RPMI7951 (cell line): Measurements from ENCODE around the gene EIF2S3. TPM values are rescaled to one million over a fixed set of nuclear protein-coding genes. Genes with fewer than 3 reads are reported as not detected.
"Not testable (repeated sequence)": the region's sequence is repeated elsewhere in the genome, so short reads cannot be mapped to it uniquely, and the experiment has no call there.

Experiments
- DNase-seq: peaks from one replicate; pipeline ENCODE4 v3.0.0-alpha.2; 2012; ENCODE audit warnings: low read depth
- total RNA-seq: library from RNA; depleted of rRNA; stranded (reverse); fragments of >200 nt; shearing (Covaris generic); gene quantifications from 2 replicates; pipeline ENCODE4 v1.2.3, GENCODE V29; 2014

EIF2S3 gene
- total RNA-seq, 1 experiment from 2014 or later: 207 TPM

DNA sequence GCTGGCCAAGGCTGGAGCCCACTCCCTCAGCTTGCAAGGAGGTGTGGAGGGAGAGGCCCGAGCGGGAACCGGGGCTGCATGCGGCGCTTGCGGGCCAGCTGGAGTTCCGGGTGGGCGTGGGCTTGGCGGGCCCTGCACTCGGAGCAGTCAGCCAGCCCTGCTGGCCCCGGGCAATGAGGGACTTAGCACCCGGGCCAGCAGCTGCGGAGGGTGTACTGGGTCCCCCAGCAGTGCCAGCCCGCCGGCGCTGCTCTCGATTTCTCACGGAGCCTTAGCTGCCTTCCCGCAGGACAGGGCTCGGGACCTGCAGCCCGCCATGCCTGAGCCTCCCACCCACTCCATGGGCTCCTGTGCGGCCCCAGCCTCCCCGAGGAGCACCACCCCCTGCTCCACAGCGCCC, 5.1 kb upstream of the EIF2S3 start:
- not testable (repeated sequence) for DNase-seq

DNA sequence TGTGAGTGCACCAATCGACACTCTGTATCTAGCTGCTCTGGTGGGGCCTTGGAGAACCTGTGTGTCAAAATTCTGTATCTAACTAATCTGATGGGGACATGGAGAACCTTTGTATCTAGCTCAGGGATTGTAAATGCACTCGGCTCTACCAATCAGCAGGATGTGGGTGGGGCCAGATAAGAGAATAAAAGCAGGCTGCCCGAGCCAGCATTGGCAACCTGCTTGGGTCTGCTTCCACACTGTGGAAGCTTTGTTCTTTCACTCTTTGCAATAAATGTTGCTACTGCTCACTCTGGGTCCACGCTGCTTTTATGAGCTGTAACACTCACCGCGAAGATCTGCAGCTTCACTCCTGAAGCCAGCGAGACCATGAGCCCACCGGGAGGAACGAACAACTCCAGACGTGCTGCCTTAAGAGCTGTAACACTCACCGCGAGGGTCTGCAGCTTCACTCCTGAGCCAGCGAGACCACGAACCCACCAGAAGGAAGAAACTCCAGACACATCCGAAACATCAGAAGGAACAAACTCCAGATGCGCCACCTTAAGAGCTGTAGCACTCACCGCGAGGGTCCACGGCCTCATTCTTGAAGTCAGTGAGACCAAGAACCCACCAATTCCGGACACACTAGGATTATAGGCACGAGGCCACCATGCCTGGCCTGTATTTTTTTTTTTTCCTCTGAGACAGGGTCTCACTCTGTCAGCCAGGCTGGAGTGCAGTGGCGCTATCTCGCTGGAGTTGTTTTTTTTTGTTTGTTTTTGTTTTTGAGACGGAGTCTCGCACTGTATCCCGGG, 4.0 kb upstream of the EIF2S3 start:
- peak; percentile 53 for DNase-seq

DNA sequence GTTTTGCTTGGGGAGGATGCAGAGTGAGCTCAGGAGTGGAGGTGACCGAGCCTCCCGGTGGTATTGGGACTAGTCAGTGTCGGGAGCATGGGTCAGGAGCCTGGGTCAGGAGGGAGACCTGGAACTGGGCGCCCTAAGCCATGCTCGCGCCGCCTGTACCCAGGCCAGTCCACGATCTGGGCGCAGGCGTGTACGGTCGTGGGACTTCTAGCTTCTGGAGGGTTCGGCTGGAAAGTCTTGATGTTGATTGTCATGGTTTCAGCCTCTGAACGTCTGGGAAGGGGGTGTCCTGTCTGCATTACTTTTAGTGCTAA, 244 bp downstream of the EIF2S3 start:
- no peak for DNase-seq

DNA sequence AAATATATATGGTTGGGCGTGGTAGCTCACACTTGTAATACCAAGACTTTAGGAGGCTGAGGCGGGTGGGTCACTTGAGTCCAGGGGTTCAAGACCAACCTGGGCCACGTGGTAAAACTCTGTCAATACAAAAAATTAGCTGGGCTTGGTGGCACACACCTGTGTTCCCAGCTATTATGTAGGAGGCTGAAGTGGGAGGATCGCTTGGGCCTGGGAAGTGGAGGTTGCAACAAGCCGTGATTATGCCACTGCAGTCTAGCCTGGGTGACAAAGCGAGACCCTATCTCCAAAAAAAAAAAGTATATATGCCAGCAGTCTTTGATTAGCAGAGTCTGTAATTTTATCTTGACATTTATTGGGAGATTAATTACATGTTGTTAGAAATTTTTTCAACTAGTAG, 8.7 kb downstream of the EIF2S3 start:
- no peak for DNase-seq

DNA sequence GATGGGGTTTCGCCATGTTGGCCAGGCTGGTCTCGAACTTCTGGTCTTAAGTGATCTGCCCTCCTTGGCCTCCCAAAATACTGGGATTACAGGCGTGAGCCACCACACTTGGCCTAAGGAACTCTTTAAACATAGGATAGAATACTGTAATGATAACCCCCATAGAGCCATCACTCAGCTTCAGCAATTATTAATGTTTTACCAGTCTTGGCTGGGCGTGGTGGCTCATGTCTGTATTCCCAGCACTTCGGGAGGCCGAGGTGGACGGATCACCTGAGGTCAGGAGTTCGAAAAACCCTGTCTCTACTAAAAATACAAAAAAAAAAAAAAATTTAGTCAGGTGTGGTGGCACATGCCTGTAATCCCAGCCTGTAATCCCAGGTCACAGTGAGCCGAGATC, 15.1 kb downstream of the EIF2S3 start:
- DNase-seq: no peak

DNA sequence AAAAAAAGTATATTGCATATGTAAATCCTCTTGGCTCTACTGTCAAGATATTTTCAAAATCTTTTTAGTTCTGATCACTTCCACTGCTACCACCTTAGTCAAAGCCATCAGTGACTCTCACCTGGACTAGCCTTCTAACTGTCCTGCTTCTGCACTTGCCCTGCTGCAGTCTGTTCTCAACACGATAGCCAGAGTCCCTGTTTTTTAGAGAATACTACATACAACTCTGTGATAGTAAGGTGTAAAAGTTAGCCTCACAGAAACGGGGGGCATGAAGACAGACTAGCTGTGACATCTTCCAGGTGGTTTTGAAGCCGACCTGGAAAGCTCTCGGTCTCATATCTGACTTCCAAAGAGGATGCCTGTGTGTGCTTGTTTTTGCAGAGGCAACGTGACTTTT, 24.7 kb downstream of the EIF2S3 start:
- DNase-seq: no peak

DNA sequence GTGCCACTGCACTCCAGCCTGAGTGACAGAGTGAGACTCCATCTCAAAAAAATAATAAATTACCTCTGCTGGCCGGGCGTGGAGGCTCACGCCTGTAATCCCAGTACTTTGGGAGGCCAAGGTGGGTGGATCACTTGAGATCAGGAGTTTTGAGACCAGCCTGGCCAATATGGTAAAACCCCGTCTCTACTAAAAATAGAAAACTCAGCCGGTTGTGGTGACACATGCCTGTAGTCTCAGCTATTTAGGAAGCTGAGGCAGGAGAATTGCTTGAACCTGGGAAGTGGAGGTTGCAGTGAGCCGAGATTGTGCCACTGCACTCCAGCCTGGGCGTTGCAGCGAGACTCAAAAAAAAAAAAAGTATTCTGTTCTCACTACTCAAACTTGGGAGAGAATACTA, 25.5 kb downstream of the EIF2S3 start:
- not testable (repeated sequence) for DNase-seq

DNA sequence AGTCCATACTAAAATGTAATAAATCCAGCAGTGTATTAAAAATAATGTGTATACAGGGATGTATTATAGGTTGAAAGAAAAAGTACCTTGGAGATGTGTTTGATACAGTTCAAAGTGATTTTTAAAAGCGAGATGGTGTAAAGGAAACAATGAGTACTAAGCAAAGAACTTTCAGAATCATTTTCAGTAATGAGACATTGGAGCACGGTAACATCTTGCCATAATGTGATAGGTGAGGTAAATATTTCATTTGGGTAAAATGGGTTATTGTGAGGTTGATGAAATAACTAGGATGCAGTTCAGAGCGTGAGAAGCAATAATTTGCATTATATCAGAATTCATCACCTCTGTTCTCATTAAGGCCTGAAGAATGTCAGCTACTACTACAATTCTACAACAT, 25.9 kb downstream of the EIF2S3 start:
- DNase-seq: no peak

DNA sequence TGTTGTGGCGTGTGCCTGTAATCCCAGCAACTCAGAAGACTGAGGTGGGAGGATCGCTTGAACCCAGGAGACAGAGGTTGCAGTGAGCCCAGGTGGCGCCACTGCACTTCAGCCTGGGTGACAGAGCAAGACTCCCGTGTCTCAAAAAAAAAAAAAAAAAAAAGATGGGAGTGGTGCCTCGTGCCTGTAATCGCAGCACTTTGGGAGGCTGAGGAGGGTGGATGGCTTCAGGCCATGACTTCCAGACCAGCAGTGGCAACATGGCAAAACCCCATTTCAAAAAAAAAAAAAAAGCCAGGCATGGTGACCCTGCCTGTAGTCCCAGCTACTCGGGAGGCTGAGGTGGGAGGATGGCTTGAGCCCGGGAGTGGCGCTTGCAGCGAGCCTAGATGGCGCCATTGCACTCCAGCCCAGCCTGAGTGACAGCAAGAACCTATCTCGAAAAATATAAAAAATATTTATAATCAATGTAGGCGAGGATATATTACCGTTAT, 27.0 kb downstream of the EIF2S3 start:
- peak; percentile 76 for DNase-seq

DNA sequence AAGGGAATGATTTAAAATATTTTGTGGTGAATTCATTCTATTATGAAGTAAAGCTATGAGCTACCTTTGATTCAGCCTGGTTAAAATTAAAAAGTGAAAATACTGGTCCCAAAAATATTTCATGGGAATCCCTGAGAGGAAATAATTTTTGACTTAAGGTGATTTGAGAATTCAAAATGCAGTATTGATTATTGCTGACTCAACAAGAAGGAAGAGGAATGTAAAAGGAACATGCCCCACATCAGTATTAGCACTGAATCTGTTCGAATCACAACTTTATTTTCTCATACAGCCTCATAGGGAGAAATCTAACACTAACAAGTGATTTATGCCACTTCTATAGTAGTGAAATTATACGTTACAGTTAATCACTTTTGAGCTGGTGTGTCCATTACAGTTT, 27.7 kb downstream of the EIF2S3 start:
- DNase-seq: no peak

DNA sequence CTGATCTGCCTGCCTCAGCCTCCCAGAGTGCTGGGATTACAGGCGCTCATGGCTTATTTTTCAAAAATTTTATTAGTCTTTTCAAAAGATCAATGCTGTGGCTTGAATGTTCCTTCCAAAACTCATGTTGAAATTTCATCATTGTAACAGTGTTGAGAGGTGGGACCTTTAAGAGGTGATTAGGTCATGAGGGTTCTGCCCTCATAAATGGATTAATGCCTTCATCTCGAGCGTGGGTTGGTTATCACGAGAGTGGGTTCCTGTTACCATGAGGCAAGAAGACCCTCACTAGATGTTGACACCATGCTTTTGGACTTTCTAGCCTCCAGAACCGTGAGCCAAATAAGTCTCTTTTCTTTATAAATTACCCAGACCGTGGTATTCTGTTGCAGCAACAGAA, 30.3 kb downstream of the EIF2S3 start:
- DNase-seq: no peak

DNA sequence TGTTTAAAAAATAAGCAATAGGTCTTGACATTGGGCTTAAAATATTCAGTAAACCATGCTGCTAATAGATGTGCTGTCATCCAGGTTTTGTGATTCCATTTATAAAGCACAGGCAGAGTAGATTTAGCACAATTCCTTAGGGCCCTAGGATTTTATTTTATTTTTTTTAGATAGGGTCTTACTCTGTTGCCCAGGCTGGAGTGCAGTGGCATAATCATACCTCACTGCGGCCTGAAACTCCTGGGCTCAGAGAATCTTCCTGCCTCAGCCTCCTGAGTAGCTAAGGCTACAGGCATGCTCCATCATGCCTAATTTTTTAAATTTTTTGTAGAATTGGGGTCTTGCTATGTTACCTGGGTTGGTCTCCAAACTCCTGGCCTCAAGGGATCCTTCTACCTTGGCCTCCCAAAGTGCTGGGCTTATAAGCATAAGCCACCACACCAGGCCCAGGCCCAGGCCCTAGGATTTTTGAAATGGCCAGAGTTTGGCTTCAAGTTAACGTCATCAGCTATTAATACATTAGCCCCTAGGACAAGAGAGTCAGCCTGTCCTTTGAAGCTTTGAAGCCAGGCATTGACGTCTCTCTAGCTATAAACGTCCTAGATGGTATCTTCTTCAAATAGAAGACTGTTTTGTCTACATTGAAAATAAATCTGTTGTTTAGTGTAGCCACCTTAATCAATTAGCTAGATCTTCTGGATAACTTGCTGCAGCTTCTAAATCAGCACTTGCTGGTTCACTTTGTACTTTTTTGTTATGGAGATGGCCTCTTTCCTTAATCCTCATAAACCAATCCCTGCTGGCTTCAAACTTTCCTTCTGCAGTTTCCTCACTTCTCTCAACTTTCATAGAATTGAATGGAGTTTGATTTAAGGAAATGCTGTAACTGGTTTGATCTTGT, 35.8 kb downstream of the EIF2S3 start:
- no peak for DNase-seq

DNA sequence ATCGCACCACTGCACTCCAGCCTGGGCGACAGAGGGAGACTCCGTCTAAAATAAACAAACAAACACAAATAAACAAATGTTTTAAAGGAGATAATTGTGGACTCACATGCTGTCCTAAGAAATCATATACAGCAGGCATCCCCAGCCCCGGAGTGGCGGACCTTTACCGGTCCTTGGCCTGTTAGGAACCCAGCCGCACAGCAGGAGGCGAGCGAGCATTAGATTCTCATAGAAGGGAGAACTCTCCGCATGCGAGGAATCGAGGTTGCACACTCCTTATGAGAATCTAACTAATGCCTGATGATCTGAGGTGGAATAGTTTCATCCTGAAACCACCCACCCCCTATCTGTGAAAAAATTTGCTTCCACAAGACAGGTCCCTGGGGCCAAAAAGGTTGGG, 39.0 kb downstream of the EIF2S3 start:
- DNase-seq: no peak

DNA sequence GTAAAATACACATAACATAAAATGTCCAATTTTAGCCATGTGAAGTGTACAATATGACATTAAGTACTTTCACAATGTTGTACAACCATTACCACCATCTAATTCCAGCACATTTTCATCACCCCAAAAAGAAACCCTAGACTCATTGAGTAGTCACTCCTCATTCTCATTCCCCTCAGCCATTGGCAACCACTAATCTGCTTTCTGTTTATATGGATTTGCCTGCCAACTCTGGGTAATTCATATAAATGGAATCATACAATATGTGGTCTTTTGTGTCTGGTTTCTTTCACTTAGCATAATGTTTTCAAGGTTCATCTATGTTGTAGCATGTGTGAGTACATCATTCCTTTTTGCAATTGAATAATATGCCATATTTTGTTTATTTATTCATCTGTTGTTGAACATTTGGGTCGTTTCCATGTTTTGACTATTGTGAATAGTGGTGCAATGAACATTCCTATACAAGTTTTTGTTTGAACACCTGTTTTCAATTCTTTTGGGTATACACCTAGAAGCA, 43.0 kb downstream of the EIF2S3 start:
- no peak for DNase-seq

DNA sequence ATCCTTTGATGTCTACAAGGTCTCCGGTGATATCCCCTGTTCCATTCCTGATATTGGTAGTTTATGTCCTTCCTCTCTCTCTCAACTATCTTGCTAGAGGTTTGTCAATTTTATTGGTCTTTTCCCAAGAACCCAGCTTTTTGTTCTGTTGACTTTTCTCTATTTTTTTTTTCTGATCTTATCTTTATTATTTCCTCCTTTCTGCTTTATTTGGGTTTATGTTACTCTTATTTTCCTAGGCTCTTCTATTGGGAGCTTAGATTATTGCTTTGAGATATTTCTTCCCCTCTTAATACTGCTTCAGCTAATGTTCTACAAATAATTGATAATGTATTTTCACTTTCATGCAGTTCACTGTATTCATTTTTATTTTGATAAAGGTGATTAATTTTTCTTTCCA, 44.2 kb downstream of the EIF2S3 start:
- no peak for DNase-seq

DNA sequence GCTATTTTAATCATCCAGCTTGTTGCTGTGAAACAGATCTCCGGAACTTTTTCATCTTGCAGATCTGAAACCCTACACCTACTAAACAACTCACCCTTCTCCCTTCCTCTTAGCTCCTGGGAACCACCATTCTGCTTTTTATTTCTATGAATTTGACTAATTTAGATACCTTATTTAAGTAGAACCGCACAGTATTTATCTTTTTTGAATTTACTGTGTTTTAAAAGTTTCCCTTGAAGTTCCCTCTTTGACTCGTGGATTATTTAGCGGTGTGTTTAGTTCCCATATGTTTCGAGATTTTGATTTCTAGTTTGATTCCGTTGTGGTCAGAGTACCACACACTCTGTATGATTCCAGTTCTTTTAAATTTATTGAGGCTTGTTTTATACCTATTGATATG, 44.6 kb downstream of the EIF2S3 start:
- no peak for DNase-seq

DNA sequence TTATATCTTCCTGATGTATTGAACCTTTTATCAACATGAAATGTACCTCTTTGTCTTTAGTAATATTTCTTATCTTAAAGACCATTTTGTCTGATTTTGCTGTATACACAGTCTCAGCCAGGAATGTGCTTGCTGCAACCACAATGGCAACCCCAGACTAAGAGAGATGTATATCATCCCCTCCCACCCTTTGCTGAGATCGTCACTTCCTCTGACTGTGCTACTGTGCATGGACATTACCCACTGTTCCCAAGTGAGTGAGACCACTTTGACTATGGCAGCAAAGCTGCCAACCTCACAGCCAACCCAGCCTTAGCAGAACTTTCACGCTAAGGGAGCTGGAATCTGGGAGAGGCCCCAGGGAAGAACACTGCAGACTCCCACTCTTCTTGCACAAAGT, 46.0 kb downstream of the EIF2S3 start:
- DNase-seq: peak; percentile 36

DNA sequence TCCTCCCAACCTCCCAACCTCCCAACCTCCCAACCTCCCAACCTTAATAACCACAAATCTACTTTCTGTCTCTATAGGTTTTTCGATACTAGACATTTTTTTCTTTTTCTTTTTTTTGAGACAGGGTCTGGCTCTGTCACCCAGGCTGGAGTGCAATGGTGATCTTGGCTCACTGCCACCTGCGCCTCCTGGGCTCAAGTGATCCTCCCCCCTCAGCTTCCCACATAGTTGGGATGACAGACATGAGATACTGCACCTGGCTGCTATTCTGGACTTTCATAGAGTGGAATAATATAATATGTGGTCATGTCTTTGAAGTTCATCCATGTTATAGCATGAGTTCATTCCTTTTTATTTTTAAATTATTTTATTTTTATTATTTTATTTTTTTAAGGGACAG, 55.3 kb downstream of the EIF2S3 start:
- DNase-seq: no peak

DNA sequence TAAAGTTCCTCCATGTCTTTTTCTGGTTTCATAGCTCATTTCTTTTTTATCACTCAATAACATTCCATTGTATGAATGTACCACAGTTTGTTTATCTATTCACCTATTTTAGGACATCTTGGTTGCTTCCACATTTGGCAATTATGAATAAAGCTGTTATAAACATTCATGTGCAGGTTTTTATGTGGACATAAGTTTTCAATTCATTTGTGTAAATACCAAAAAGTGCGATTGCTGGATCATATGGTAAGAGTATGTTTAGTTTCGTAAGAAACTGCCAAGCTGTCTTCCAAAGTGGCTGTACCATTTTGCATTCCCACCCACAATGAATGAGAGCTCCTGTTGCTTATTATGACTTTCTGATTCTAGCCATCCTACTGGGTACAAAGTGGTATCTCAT, 58.4 kb downstream of the EIF2S3 start:
- DNase-seq: no peak

DNA sequence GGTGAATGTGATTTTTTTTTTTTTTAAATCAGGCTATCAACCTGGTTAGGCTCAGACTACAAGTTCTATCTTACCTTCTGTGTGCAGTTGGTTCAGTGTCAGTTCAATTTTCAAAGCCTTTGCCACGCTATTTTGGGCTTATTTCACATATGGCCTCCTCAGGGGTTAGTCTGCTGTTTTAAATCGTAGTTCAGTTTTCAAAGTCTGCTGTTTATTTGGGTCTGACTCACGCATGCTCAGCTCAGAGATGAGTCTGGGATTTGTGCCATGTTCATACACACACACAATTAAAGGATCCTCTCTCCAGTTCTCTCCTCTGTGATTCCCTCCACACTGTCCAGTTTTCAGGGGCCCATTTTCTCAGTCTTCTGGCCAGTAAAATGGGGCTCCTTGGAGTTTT, 62.5 kb downstream of the EIF2S3 start:
- DNase-seq: peak; percentile 77

DNA sequence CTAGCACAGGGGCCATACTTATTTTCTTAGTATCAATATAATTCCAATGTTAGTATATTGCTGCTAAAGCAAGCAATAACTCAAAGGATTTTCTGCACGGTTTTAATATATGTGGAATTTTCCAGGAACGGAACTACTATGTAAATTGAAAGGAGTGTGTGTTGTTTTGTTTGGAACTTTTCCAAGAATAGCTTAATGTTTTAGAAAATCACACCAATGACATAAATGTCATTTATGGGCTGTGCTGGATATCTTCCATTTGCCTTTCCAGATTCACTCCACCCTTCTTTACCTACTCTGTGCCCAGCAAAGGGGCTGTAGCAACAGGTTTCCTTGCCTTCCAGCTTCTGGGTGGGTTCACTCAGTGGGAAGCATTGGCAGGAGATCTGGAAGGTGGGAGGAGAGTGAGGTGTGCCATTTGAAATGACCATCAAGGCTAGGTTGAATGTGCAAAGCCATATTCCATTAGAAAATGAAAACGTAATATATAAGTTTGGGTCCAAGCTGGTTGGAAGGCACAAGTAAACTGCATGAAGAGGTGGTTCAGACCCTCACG, 69.6 kb downstream of the EIF2S3 start:
- DNase-seq: no peak

DNA sequence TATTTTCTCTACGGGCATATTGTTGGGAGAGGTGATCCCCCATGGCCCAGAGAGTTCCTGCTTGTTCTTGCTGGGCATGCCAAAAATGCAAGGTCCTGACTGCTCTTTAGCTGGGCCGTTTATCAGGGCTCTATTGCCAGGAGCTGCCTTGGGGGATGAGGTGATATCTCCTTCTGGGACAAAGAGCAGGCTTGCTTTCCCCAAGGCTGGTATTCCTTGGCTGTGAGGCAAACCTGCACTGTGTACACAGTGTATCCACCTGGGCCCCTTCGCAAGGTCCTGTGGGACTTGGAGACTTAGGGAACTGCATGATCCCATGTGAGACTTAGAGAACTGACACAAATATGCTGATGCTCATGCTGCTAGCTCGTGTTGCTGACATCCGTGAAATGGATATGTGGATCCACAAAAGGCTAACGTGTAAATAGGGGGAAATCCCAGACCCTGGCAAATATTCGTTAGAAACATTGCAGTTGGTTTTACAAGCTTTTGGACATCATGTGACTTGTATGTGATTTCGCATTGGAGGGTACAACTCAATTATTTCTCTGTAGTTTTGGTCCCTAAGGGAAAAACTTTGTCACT, 70.4 kb downstream of the EIF2S3 start:
- DNase-seq: no peak
